Measurements from ENCODE around the gene PPM1E.

Gene PPM1E

DNA sequence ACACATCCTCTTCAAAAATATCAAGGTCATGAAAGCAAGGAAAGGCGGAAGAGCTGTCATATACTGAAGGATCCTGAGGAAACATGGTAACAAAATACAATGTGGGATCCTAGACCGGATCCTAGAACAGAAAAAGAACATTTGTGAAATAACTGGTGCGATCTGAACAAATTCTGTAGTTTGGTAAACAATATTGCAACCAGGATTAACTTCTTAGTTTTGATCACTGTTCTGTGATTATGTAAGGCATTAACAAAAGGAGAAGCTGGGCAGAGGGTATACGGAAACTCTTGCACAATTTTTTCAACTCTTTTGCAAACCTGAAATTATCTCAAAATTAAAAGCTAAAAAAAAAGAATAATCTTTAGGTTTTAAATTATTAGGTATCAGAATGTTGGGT is 241.3 kb downstream of the PPM1E start:
- no peak for DNase-seq (ENCODE audit: low spot score)

- no peak for DNase-seq (ENCODE audit: low spot score)
Observed at GRCh38 chr17:58997756-58998553, 242.3 kb downstream of the PPM1E start.

DNA sequence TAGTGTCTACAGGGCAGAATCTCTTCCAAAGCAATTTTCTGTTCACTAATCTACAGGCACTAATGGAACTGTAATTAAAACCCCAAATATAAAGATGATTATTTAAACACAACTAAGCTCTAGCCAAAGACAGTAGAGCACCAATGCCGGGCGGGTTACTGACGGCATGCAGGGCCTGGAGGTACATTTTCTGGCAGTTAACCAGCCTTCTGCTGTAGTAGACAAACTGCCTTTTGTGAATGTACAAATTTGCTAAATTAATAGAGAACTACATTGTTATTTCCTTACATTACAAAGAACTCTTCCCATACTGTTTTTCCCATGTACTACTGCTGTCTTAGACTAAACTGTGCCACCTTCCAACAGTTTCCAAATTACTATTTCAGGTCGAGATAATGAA is 243.2 kb downstream of the PPM1E start:
- no peak for DNase-seq (ENCODE audit: low spot score)

- DNase-seq (ENCODE audit: low spot score), result no peak
Observed at GRCh38 chr17:58999500-58999899, 243.8 kb downstream of the PPM1E start.

- DNase-seq (ENCODE audit: low spot score), result no peak
Observed at GRCh38 chr17:59000022-59000421, 244.4 kb downstream of the PPM1E start.

- DNase-seq (ENCODE audit: low spot score), result no peak
Observed at GRCh38 chr17:59001158-59001814, 245.6 kb downstream of the PPM1E start.

- DNase-seq (ENCODE audit: low spot score), result no peak
Observed at GRCh38 chr17:59002126-59002525, 246.5 kb downstream of the PPM1E start.

DNA sequence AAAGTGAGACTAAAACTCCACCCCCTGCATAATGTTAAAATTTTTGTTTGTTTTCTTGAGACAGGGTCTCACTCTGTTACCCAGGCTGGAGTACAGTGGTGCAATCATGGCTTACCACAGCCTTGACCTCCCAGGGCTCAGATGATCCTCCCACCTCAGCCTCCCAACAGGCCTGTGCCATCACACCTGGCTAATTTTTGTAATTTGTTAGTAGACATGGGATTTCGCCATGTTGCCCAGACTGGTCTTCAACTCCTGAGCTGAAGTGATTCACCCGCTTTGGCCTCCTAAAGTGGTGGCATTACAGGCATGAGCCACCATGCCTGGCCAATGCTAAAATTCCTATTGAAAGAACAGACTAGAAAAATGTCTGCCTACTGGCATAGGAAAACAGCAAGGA is 247.2 kb downstream of the PPM1E start:
- no peak for DNase-seq (ENCODE audit: low spot score)

DNA sequence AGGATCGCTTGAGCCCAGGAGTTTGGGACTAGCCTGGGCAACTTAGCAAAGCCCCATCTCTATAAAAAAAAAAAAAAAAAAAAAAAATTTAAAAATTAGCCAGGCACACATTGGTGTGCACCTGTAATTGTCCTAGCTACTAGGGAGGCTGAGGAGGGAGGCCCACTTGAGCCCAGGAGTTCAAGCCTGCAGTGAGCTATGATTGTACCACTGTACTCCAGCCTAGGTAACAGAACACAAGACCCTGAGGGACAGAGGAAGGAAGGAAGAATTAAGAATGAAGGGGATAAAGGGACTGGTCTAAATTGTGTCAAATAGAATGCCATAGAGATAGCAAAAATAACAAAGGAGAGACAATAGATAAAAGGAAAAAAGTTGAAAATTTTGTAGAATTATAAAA is 248.2 kb downstream of the PPM1E start:
- no peak for DNase-seq (ENCODE audit: low spot score)

DNA sequence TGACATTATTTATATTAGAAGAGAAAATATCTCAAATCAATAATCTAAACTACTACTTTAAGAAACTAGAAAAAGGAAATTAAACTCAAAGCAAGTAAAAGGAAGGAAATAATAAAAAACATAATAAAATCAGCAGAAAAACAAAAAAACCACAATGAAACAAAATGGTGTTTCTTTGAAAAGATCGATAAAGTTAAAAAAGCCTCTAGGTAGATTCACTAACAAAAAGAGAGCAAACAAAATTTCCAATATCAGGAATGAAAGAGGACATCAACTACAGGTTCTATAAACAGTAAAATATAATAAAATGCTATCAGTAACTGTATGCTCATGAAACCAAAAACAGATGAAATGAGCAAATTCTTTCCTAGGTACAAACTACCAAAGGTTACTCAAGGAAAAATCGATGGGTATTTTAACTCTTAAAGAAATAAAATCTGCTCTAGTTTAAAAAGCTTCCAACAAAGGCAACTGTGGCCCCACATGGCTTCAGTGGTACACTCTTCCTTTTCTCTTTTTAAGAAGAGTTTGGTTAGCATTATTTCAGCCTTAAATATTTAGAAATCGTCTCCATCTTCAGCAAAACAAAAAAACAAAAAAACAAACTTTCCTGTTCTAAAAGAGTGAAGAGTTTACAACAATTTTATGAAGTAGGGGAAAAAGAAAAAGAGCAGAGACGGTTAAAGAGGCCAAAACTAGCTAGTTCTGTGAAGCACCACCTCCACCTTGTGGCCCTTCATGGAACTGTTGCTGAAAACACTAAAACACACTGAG is 248.9 kb downstream of the PPM1E start:
- DNase-seq (ENCODE audit: low spot score), result peak; percentile 53

- DNase-seq (ENCODE audit: low spot score), result no peak
Observed at GRCh38 chr17:59007995-59008394, 252.3 kb downstream of the PPM1E start.

DNA sequence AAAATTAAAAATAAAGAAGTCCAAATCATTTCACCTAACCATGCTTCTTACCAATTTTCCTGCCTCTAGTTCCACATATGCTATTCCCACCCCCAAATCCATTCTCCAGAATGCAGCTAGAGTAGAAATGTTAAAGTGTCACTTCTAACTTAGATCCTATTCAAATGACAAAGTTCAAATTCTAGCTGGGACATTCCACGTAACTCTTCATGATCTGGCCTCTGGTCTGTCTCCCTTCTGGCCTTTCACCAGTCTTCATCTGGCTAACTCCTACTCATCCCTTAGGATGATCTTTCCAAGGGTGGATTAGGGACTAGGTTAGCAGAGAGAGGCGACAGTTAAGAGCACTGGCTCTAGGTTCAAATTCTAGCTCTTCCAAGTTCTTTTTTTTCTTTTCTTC is 253.1 kb downstream of the PPM1E start:
- no peak for DNase-seq (ENCODE audit: low spot score)

GRCh38 chr17:59010026-59010425 is 254.4 kb downstream of the PPM1E start:
- DNase-seq (ENCODE audit: low spot score), result no peak

DNA sequence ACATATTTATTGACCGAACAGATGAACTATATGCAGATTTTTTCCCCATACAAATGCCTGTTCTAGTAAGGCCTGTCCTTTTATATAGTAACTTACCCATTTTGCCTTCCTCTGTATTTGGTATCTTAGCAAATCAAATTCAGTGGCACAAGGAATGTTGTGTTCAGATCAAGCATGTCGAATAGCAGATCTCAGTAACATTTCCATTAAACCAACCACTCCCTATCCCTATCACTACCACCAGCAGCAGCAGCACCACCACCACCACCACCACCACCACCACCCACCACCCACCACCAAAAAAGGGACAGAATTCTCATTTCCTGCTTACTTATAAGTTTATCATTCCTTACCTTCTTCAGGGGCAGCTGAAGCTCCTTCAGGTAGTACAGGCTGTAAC is 256.3 kb downstream of the PPM1E start:
- DNase-seq (ENCODE audit: low spot score), result no peak

DNA sequence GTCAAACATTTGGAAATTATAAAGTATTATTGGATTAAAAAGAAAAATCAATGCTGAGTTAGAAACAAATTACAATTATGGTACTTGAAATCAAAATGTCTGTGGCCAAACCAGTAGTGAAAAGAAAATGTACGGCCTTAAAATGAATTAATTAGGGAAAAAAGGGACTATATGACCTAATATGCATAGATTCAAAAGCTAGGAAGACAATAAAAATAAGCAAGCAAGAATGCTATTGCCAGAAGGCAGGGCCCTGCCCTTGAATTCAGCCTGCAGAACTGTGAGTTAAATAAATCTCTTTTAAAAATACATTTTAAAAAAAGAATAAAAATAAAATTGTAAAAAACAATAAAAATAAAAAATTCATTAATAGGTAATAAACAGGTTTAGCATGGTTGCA is 262.4 kb downstream of the PPM1E start:
- no peak for DNase-seq (ENCODE audit: low spot score)

GRCh38 chr17:59024916-59025315 is 269.3 kb downstream of the PPM1E start:
- no peak for DNase-seq (ENCODE audit: low spot score)

GRCh38 chr17:59026176-59026939 is 270.7 kb downstream of the PPM1E start:
- peak; percentile 12 for DNase-seq (ENCODE audit: low spot score)

DNA sequence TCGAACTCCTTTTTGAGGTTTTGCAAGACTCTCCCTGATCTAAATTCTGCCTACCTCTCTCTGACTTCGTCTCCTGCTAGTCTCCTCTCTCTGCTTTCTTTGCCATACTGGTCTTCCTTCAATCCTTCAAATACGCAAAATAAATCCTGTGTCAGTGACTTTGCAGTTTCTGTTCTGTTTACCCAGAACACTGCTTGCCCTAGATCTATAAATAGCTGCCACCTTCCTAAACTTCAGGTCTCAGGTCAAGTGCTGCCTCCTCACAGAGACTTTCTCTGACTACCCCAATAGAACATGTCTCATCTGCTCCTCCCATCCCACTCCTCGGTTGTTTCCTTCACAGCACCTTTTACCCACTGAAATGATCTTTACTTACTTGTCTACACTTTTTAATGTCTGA is 272.1 kb downstream of the PPM1E start:
- no peak for DNase-seq (ENCODE audit: low spot score)

DNA sequence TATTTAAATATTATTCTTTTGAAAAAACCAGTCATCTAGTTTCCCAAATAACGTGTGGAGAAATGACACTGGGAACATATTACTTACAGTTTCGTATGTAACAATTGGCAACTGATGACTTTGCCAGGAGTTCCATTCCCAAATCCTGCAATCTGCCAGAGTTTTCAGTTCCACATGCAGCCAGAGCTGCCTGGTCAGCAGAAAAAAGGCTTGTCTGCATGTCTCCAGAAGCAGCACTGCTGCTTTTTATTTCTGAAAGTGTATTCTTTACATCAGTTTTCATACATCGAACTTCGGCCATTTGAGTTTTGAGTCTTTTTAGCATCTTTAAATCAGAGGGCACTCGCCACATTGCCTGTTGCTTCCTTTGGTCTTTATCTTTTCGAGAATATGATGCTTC is 272.7 kb downstream of the PPM1E start:
- no peak for DNase-seq (ENCODE audit: low spot score)

DNA sequence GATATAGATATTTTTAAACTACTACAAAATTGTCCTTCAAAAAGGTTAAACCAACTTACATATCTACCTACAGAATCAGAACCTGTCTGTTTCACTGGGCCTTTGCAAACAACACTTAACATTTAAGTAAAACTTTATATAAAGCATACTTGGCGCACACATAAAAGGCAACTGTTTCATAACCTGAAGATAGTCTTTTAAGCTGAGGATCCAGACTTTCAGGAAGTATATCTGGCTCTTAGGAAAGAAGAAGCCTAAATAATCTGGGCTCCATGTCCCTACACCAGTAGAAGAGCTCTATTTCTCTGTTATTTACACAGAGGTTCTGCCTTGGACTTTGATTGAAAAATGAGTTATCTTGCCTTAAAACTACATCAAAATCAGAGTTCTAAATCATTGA is 275.2 kb downstream of the PPM1E start:
- DNase-seq (ENCODE audit: low spot score), result no peak

Data from globus pallidus (tissue), 1 donor.